GM12878 (cell line): ENCODE measurements around the gene AQP7.

ENCODE experiments used
- BHLHE40 ChIP-seq, 2 experiments: fragments of 450-650 bp in 1 of 2; IDR thresholded peaks; 2 replicates each; pipeline ENCODE4 v1.6.1; 2011 to 2017; ENCODE audit warnings: low read depth in 2 of 2, borderline replicate concordance in 1 of 2, improper control_type of control experiment in 1 of 2, low read length in 1 of 2, mild to moderate bottlenecking in 1 of 2
- CHD1 ChIP-seq: IDR thresholded peaks from 2 replicates; pipeline ENCODE4 v1.6.1; 2012; ENCODE audit warnings: low read depth, low read length, improper control_type of control experiment
- CTCF ChIP-seq, 3 experiments: IDR thresholded peaks in 2 of 3; conservative IDR thresholded peaks in 1 of 3; 2 replicates each; pipeline ENCODE4 v1.5.1; 2011; ENCODE audit warnings: low read depth in 3 of 3, low read length in 3 of 3, mild to moderate bottlenecking in 3 of 3, control low read depth in 2 of 3, moderate library complexity in 2 of 3, inconsistent platforms in 1 of 3, mixed read lengths in 1 of 3; ENCODE audit not compliant: control insufficient read depth in 2 of 3, insufficient read depth in 1 of 3; ENCODE audit errors: extremely low read depth in 1 of 3
- MXI1 ChIP-seq: fragments of 150-350 bp; IDR thresholded peaks from 2 replicates; pipeline ENCODE4 v1.6.1; 2011; ENCODE audit warnings: low read depth, mild to moderate bottlenecking, inconsistent platforms, low read length, improper control_type of control experiment
- NR2C2 ChIP-seq: IDR thresholded peaks from 2 replicates; pipeline ENCODE4 v1.6.1; 2011; ENCODE audit warnings: borderline replicate concordance, low read depth; ENCODE audit not compliant: control insufficient read depth, insufficient read length
- POLR2A ChIP-seq: IDR thresholded peaks from 2 replicates; pipeline ENCODE4 v1.6.1; 2011; ENCODE audit warnings: low read depth, mild to moderate bottlenecking, low read length
- POLR2AphosphoS5 ChIP-seq: IDR thresholded peaks from 2 replicates; pipeline ENCODE4 v1.6.1; 2011; ENCODE audit warnings: mild to moderate bottlenecking, low read length, inconsistent platforms
- RAD51 ChIP-seq: fragments of 450-650 bp; IDR thresholded peaks from 2 replicates; pipeline ENCODE4 v1.6.1; 2016; ENCODE audit warnings: moderate library complexity, mild to moderate bottlenecking, inconsistent platforms
- RFX5 ChIP-seq: IDR thresholded peaks from 2 replicates; pipeline ENCODE4 v1.6.1; 2011; ENCODE audit warnings: low read depth, low read length, improper control_type of control experiment
- SIN3A ChIP-seq: IDR thresholded peaks from 2 replicates; pipeline ENCODE4 v1.6.1; 2012; ENCODE audit warnings: low read depth, low read length, improper control_type of control experiment
- SRF ChIP-seq, 2 experiments: IDR thresholded peaks; 2 replicates each; pipeline ENCODE4 v1.6.1; 2011; ENCODE audit warnings: low read depth in 2 of 2, low read length in 2 of 2, mild to moderate bottlenecking in 1 of 2, moderate library complexity in 1 of 2

DNA sequence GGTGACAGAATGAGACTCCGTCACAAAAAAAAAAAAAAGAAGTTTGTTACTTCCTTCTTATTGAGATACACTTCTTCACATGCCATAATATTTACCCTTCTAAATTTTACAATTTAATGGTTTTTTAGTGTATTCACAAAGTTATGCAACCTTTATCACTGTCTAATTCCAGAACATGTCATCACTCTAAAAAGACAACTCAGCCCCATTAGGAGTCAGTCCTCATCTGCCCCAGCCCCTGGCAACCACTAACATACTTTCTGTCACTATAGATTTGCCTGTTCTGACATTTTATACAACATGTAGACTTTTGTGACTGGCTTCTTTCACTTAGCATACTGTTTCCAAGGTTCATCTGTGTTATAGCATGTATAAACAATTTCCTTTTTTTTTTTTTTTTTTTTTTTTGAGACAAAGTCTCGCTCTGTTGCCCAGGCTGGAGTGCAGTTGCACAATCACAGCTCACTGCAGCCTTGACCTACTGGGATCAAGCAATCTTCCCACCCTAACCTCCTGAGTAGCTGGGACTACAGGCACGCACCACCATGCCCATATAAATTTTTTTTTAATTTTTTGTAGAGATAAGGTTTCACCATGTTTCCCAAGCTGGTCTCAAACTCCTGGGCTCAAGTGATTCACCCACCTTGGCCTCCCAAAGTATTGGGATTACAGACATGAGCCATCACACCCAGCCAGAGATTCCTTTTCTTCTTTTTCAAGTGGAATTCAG, 27.1 kb upstream of the AQP7 start:
- no peak for TF ChIP-seq RFX5
- no peak for TF ChIP-seq RAD51
- TF ChIP-seq POLR2A, result no peak
- TF ChIP-seq SIN3A, result no peak
- no peak for TF ChIP-seq CTCF (IDR thresholded peaks at IDR 0.05 in 2 of 3, conservative IDR thresholded peaks at IDR 0.05 in 1 of 3; ENCODE audit: control insufficient read depth in 2 of 3, extremely low read depth in 1 of 3, insufficient read depth in 1 of 3, low read depth in 3 of 3, low read length in 3 of 3)
- TF ChIP-seq CHD1, result no peak
- no peak for TF ChIP-seq POLR2AphosphoS5
- TF ChIP-seq MXI1, result no peak
- TF ChIP-seq NR2C2, result no peak
- no peak for TF ChIP-seq SRF (IDR thresholded peaks at IDR 0.05; ENCODE audit: low read depth in 2 of 2, low read length in 2 of 2)
- no peak for TF ChIP-seq BHLHE40 (IDR thresholded peaks at IDR 0.05; ENCODE audit: borderline replicate concordance in 1 of 2, low read depth in 2 of 2, low read length in 1 of 2)
